K562 (cell line): Measurements from ENCODE around the gene TMEM247. TPM values are rescaled to one million over a fixed set of nuclear protein-coding genes. Genes with fewer than 3 reads are reported as not detected.
A peak's percentile ranks its signal among the peaks of the same experiment; 100 is the strongest.

Source experiments
- ARID1B ChIP-seq: fragments of 450-650 bp; IDR thresholded peaks from 2 replicates; pipeline ENCODE4 v1.6.1; 2016; ENCODE audit warnings: antibody characterized with exemption, mild to moderate bottlenecking, inconsistent platforms
- CC2D1A ChIP-seq: fragments of 450-650 bp; IDR thresholded peaks from 2 replicates; pipeline ENCODE4 v1.6.1; 2017; ENCODE audit warnings: mild to moderate bottlenecking
- DMBX1 ChIP-seq: fragments of 250-450 bp; sonication (Bioruptor Pico); IDR thresholded peaks from 2 replicates; pipeline ENCODE4 v1.8.0; 2022; ENCODE audit warnings: inconsistent platforms, mild to moderate bottlenecking, moderate library complexity, borderline replicate concordance
- FOXJ2 ChIP-seq: fragments of 200-800 bp; sonication (Bioruptor generic); IDR thresholded peaks from 2 replicates; pipeline ENCODE4 v1.6.1; 2016; ENCODE audit warnings: missing genetic modification characterization, missing compliant biosample characterization
- FOXO4 ChIP-seq: fragments of 450-650 bp; formaldehyde crosslinking; IDR thresholded peaks from 2 replicates; pipeline ENCODE4 v1.4.0; 2020; ENCODE audit warnings: mild to moderate bottlenecking, moderate library complexity
- GATAD2B ChIP-seq: fragments of 450-650 bp; IDR thresholded peaks from 2 replicates; pipeline ENCODE4 v1.6.1; 2017; ENCODE audit warnings: mild to moderate bottlenecking, borderline replicate concordance
- HLTF ChIP-seq: fragments of 450-650 bp; IDR thresholded peaks from 2 replicates; pipeline ENCODE4 v1.6.1; 2016
- MEF2A ChIP-seq: IDR thresholded peaks from 2 replicates; pipeline ENCODE4 v1.6.1; 2011; ENCODE audit warnings: low read depth, mild to moderate bottlenecking, low read length, moderate library complexity; ENCODE audit not compliant: control insufficient read depth
- NFIX ChIP-seq: fragments of 250-450 bp; sonication (Bioruptor Pico); IDR thresholded peaks from 2 replicates; pipeline ENCODE4 v1.4.0; 2020; ENCODE audit warnings: low read depth, mild to moderate bottlenecking, moderate library complexity
- OTX1 ChIP-seq: fragments of 450-650 bp; formaldehyde crosslinking; IDR thresholded peaks from 2 replicates; pipeline ENCODE4 v1.4.0; 2022; ENCODE audit warnings: mild to moderate bottlenecking
- POLR2AphosphoS5 ChIP-seq: IDR thresholded peaks from 2 replicates; pipeline ENCODE4 v1.6.1; 2011; ENCODE audit warnings: mild to moderate bottlenecking, low read depth, low read length, moderate library complexity; ENCODE audit not compliant: control insufficient read depth, insufficient read depth
- REST ChIP-seq, 2 experiments: fragments of 450-650 bp; formaldehyde crosslinking in 1 of 2; IDR thresholded peaks; 2 replicates each; pipeline versions ENCODE4 v1.4.0 to v1.6.1; 2014 to 2020; ENCODE audit warnings: mild to moderate bottlenecking in 2 of 2, borderline replicate concordance in 1 of 2, low read depth in 1 of 2
- TCF7 ChIP-seq: sonication (generic); IDR thresholded peaks from 2 replicates; pipeline ENCODE4 v1.6.1; 2016; ENCODE audit warnings: antibody characterized with exemption, borderline replicate concordance
- WHSC1 ChIP-seq: IDR thresholded peaks from one replicate; pipeline ENCODE4 v1.6.1; 2012; ENCODE audit warnings: low read length, control low read depth, inconsistent platforms
- ZFP1 ChIP-seq: fragments of 450-650 bp; formaldehyde crosslinking; IDR thresholded peaks from 2 replicates; pipeline ENCODE4 v1.4.0; 2020; ENCODE audit warnings: mild to moderate bottlenecking, mixed read lengths
- ZFP91 ChIP-seq: sonication (generic); formaldehyde crosslinking; IDR thresholded peaks from 2 replicates; pipeline ENCODE4 v1.8.0; 2022; ENCODE audit warnings: mild to moderate bottlenecking, missing genetic modification reagents
- ZNF449 ChIP-seq: fragments of 250-450 bp; sonication (Bioruptor Pico); IDR thresholded peaks from 2 replicates; pipeline ENCODE4 v1.8.0; 2022; ENCODE audit warnings: moderate library complexity, mild to moderate bottlenecking, inconsistent platforms
- polyA plus RNA-seq, 8 experiments: library from polyadenylated mRNA; depleted of rRNA in 4 of 8; stranded (reverse) in 5 of 8; unstranded in 3 of 8; fragments of >200 nt; fragmentation: Nextera tagmentation in 2 of 8; fragmentation: Illumina TruSeq in 1 of 8; extraction: Ambion mirVana in 2 of 8; extraction: Trizol in 1 of 8; gene quantifications; 2 replicates each; pipeline versions ENCODE4 v1.2.1 to v1.2.3, GENCODE V29; 2011 to 2014; ENCODE audit warnings: inconsistent platforms in 1 of 8, missing spikeins in 1 of 8
- total RNA-seq, 7 experiments: library from RNA; depleted of rRNA in 6 of 7; stranded (reverse); fragments of >200 nt in 6 of 7; fragmentation: Illumina TruSeq in 2 of 7; extraction: Trizol in 2 of 7; gene quantifications; 2 replicates each; pipeline versions ENCODE4 v1.2.1 to v1.2.3, GENCODE V29; 2011 to 2021; ENCODE audit warnings: low replicate concordance in 1 of 7

Gene TMEM247
- total and polyA plus RNA-seq, 9 of the 15 experiments (the other 6 are each of a cell fraction or from before 2014, with no cell fraction given), result 0.24 to 4.7 (median 3.1) TPM

- TF ChIP-seq ZFP91 (CRISPR knock-in tag), result no peak
- no peak for TF ChIP-seq MEF2A
- no peak for TF ChIP-seq ZNF449 (CRISPR knock-in tag)
- peak; percentile 89; the same call in 1 of the 2 replicates for TF ChIP-seq DMBX1 (CRISPR knock-in tag)
- TF ChIP-seq CC2D1A, result peak; percentile 36; the same call in 1 of the 2 replicates
- peak; percentile 94 for TF ChIP-seq ARID1B
- no peak for TF ChIP-seq NFIX (CRISPR knock-in tag)
- no peak for TF ChIP-seq ZFP1 (CRISPR knock-in tag)
- no peak for TF ChIP-seq WHSC1
- 0 out of 2 replicates have a peak, but pooled peaks have one; percentile 50 for TF ChIP-seq OTX1 (CRISPR knock-in tag)
- TF ChIP-seq HLTF, result no peak
- no peak for TF ChIP-seq FOXO4 (CRISPR knock-in tag)
- TF ChIP-seq REST (IDR thresholded peaks at IDR 0.05; ENCODE audit: borderline replicate concordance), result no peak
- no peak for TF ChIP-seq REST (CRISPR knock-in tag; IDR thresholded peaks at IDR 0.05; ENCODE audit: low read depth)
- TF ChIP-seq FOXJ2, result no peak
- TF ChIP-seq TCF7, result no peak
- peak; percentile 84; the same call in 1 of the 2 replicates for TF ChIP-seq POLR2AphosphoS5
- no peak for TF ChIP-seq GATAD2B
Observed at GRCh38 chr2:46439582-46439981, 39.8 kb upstream of the TMEM247 start (continued).
